ENCODE data around the gene AHSA1.
A peak's percentile ranks its signal among the peaks of the same experiment; 100 is the strongest.
"Not testable (repeated sequence)": the region's sequence is repeated elsewhere in the genome, so short reads cannot be mapped to it uniquely, and the experiment has no call there.

Gene AHSA1

DNA sequence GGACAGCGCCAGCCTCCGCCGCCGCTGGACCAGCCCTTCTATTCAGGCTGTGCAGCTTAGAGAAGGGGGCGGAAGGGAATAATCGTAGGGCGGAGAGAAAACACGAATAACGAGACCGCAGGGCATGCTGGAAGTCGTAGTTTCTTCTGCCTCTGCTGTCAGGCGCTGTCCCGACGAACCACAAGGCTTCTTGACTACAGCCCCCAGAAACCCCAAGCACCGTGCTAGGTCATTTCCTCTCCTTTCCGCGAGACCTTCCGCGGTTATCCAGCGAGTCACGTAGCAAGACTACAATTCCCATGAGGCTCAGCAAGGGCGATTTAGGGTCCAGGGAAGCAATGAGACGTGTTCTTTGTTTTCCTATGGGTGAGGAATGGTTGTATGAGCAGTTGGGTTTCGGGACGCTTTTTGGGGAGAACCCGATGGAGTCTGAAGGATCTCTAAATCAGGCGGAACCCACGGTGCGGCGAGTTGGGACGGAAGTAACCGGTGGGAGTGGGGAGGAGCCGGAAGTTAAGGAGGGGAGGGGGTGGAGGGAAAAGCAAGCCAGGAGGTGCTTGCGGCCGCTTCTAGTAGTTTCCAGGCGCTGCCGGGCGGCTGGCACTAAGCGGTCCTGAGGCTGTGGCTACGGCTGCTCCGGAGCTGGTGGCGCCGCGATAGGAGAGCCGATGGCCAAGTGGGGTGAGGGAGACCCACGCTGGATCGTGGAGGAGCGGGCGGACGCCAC lies at the start of gene AHSA1, which contains the start of gene VIPAS39:
AHSA1 (plus strand) TSS at position 572 of the 727 bp plus-strand sequence; CDS start at position 669, 97 bp downstream.
VIPAS39 (minus strand) TSS at position 80 of the 727 bp plus-strand sequence. CDS start 3,499 bp downstream, outside the sequence.
- Histone ChIP-seq H3K4me1 (ENCODE audit: control insufficient read depth, insufficient read depth, low read length) (peaks cover 20% of the 10 kb centered on the region), H3K36me3 (ENCODE audit: control insufficient read depth in 2 of 2, insufficient read depth in 2 of 2, low read length in 2 of 2) (peaks cover 27% of the 10 kb centered on the region in 2 donors), H3K27me3 (ENCODE audit: control insufficient read depth in 1 of 2, insufficient read depth in 2 of 2, low read length in 2 of 2) (no peaks in the 10 kb centered on the region), H3K9ac (ENCODE audit: low read length in 2 of 2) (peak within 1 kb of the TSS; percentile 95 to 98), H3K27ac (ENCODE audit: low read length) (peak within 1 kb of the TSS; percentile 93), H3K4me3 (ENCODE audit: low read length in 2 of 2) (peak within 1 kb of the TSS; percentile 89 to 99), H3K9me3 (ENCODE audit: control insufficient read depth in 2 of 2, low read length in 2 of 2) (no peaks in the 10 kb centered on the region)

DNA sequence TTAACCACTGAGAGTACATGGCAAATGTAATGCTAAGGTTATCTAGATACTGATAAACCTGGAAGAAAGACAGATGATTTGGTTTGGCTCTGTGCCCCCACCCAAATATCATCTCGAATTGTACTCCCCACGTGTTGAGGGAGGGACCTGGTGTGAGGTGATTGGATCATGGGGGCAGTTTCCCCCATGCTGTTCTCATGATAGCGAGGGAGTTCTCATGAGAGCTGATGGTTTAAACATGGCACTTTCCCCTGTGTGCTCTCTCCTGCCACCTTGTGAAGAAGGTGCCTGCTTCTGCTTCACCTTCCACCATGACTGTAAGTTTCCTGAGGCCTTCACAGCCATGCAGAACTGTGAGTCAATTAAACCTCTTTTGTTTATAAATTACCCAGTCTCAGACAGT lies 48.8 kb upstream of the AHSA1 start:
- H3K36me3 ChIP-seq (ENCODE audit: control insufficient read depth in 2 of 2, insufficient read depth in 2 of 2, low read length in 2 of 2) = no peaks in the 10 kb centered on the region
- no peak overlapping the region for H3K27ac ChIP-seq (ENCODE audit: low read length)
- no peaks in the 10 kb centered on the region for H3K9me3 ChIP-seq (ENCODE audit: control insufficient read depth in 2 of 2, low read length in 2 of 2)
- no peaks in the 10 kb centered on the region for H3K27me3 ChIP-seq (ENCODE audit: control insufficient read depth in 1 of 2, insufficient read depth in 2 of 2, low read length in 2 of 2)
- H3K4me3 ChIP-seq (ENCODE audit: low read length in 2 of 2) = no peak overlapping the region
- H3K9ac ChIP-seq (ENCODE audit: low read length in 2 of 2) = no peak overlapping the region
- H3K4me1 ChIP-seq (ENCODE audit: control insufficient read depth, insufficient read depth, low read length) = no peaks in the 10 kb centered on the region

DNA sequence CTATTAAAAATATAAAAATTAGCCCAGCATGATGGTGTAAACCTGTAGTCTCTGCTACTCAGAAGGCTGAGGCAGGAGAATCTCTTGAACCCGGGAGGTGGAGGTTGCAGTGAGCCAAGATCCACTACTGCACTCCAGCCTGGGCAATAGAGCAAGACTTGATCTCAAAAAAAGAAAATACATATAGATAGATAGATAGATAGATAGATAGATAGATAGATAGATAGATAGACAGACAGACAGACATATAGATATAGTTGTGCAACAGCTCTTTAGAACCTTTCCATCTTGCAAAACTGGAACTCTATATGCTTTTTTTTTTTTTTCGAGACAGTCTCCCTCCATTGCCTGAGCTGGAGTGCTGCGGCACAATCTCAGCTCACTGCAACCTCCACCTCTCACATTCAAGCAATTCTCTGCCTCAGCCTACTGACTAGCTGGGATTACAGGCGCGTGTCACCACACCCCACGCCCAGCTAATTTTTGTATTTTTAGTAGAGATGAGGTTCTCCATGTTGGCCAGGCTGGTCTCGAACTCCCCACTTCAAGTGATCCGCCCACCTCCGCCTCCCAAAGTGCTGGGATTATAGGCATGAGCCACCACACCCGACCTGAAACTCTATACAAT lies 42.4 kb upstream of the AHSA1 start:
- not testable (repeated sequence) for H3K4me3 ChIP-seq (ENCODE audit: low read length in 2 of 2); H3K36me3 ChIP-seq (ENCODE audit: control insufficient read depth in 2 of 2, insufficient read depth in 2 of 2, low read length in 2 of 2); H3K27me3 ChIP-seq (ENCODE audit: control insufficient read depth in 1 of 2, insufficient read depth in 2 of 2, low read length in 2 of 2); H3K4me1 ChIP-seq (ENCODE audit: control insufficient read depth, insufficient read depth, low read length); H3K9ac ChIP-seq (ENCODE audit: low read length in 2 of 2); H3K27ac ChIP-seq (ENCODE audit: low read length); H3K9me3 ChIP-seq (ENCODE audit: control insufficient read depth in 2 of 2, low read length in 2 of 2)

DNA sequence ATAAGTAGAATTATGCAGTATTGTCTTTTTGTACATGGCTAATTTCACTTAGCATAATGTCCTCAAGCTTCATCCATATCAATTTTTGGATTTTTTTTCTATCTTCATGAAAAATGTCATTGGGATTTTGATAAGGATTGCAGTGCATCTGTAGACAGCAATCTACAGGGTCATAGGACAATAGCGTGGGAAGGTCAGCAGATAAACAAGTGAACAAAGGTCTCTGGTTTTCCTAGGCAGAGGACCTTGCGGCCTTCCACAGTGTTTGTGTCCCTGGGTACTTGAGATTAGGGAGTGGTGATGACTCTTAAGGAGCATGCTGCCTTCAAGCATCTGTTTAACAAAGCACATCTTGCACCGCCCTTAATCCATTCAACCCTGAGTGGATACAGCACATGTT lies 41.8 kb upstream of the AHSA1 start:
- not testable (repeated sequence) for H3K9me3 ChIP-seq (ENCODE audit: control insufficient read depth in 2 of 2, low read length in 2 of 2); H3K27ac ChIP-seq (ENCODE audit: low read length); H3K4me1 ChIP-seq (ENCODE audit: control insufficient read depth, insufficient read depth, low read length); H3K4me3 ChIP-seq (ENCODE audit: low read length in 2 of 2); H3K27me3 ChIP-seq (ENCODE audit: control insufficient read depth in 1 of 2, insufficient read depth in 2 of 2, low read length in 2 of 2); H3K9ac ChIP-seq (ENCODE audit: low read length in 2 of 2); H3K36me3 ChIP-seq (ENCODE audit: control insufficient read depth in 2 of 2, insufficient read depth in 2 of 2, low read length in 2 of 2)

DNA sequence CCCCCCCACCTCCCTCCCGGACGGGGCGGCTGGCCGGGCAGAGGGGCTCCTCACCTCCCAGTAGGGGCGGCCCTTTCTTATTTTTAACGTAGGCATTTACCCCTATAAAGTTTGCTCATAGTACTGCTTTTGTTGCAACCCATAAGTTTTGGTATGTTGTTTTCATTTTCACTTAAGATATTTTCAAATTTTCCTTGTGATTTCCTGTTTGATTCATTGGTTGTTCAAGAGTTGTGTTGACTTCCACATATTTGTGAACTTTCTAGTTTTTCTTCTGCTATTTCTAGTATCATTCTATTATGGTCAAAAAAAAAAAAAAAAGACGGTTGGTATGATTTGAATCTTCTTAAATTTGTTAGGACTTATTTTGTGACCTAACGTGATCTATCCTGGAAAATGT lies 41.1 kb upstream of the AHSA1 start:
- Histone ChIP-seq H3K9me3 (ENCODE audit: control insufficient read depth in 2 of 2, low read length in 2 of 2) (peaks cover 2 to 7% of the 10 kb centered on the region in 2 donors), H3K36me3 (ENCODE audit: control insufficient read depth in 2 of 2, insufficient read depth in 2 of 2, low read length in 2 of 2) (peaks cover 0 to 4% of the 10 kb centered on the region in 2 donors), H3K27me3 (ENCODE audit: control insufficient read depth in 1 of 2, insufficient read depth in 2 of 2, low read length in 2 of 2) (no peaks in the 10 kb centered on the region), H3K4me1 (ENCODE audit: control insufficient read depth, insufficient read depth, low read length) (no peaks in the 10 kb centered on the region), H3K27ac (ENCODE audit: low read length) (no peak overlapping the region), H3K4me3 (ENCODE audit: low read length in 2 of 2) (no peak overlapping the region), H3K9ac (ENCODE audit: low read length in 2 of 2) (no peak overlapping the region)

DNA sequence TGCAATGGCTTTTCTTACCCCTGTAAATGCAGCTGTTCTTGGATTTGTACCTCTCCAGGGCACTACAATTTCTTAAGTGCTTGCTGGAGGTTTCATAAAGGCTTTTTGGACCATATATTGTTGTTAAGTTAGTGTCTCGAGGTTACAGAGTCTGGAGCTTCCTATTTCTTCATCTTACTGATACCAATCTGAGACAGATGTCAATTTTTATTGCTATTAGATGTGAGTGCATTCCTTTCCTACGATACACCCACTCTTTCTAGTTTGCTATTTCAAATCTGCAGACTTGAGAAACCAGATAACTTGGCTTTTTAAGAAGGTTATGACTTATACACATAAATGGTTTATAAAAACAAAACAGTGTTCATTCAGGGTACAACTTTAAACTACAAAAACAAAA lies 36.7 kb upstream of the AHSA1 start:
- H3K4me1 ChIP-seq (ENCODE audit: control insufficient read depth, insufficient read depth, low read length) = no peaks in the 10 kb centered on the region
- H3K27ac ChIP-seq (ENCODE audit: low read length) = no peak overlapping the region
- H3K4me3 ChIP-seq (ENCODE audit: low read length in 2 of 2) = no peak overlapping the region
- no peak overlapping the region for H3K9ac ChIP-seq (ENCODE audit: low read length in 2 of 2)
- H3K9me3 ChIP-seq (ENCODE audit: control insufficient read depth in 2 of 2, low read length in 2 of 2) = peaks cover 2 to 7% of the 10 kb centered on the region in 2 donors
- H3K36me3 ChIP-seq (ENCODE audit: control insufficient read depth in 2 of 2, insufficient read depth in 2 of 2, low read length in 2 of 2) = peaks cover 22 to 26% of the 10 kb centered on the region in 2 donors
- H3K27me3 ChIP-seq (ENCODE audit: control insufficient read depth in 1 of 2, insufficient read depth in 2 of 2, low read length in 2 of 2) = no peaks in the 10 kb centered on the region

DNA sequence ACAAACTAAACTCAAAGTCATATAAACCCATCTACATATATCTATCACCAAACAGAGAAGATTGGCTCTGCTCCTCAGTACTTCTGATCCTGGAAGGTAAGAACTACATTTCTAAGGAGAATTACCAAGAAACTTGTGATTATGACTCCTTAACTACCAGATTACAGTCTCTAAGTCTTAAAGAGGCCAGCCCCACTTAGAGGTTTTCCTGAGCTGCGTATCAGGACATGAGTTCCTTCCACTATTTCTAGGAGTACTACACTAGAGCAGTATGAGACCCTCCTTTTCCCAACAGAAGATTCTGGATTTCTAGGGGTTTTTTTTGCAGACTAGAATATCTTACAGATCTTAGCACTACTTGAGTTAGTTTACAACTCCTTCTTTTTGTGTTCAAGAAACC lies 34.5 kb upstream of the AHSA1 start, which contains the start of gene NOXRED1:
NOXRED1 (minus strand) TSS at position 101 of the 400 bp plus-strand sequence. CDS start 634 bp downstream, outside the sequence.
- Histone ChIP-seq H3K9ac (ENCODE audit: low read length in 2 of 2) (no peak within 1 kb of the TSS), H3K4me3 (ENCODE audit: low read length in 2 of 2) (no peak within 1 kb of the TSS), H3K27me3 (ENCODE audit: control insufficient read depth in 1 of 2, insufficient read depth in 2 of 2, low read length in 2 of 2) (no peaks in the 10 kb centered on the region), H3K9me3 (ENCODE audit: control insufficient read depth in 2 of 2, low read length in 2 of 2) (peaks cover 2 to 7% of the 10 kb centered on the region in 2 donors), H3K27ac (ENCODE audit: low read length) (no peak within 1 kb of the TSS), H3K36me3 (ENCODE audit: control insufficient read depth in 2 of 2, insufficient read depth in 2 of 2, low read length in 2 of 2) (peaks cover 43 to 48% of the 10 kb centered on the region in 2 donors), H3K4me1 (ENCODE audit: control insufficient read depth, insufficient read depth, low read length) (no peaks in the 10 kb centered on the region)

DNA sequence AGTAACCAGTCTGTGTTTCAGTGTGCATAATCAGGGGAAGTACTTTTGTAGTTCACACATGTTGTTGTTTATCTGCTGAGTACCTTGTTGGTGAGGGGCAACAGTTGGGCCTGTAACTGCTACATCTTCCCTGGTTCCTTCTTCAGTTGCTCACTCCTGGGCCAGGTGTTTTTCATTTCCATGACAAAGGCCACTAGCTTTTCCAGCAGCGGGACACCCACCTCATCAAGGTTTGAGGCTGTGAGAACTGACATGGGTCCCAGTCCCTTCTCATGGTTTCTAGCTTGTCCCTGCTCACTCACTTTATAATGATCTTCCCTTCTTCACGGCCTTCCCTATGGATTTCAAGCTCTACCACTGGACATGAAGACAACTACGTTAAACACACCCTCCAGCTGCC lies 33.0 kb upstream of the AHSA1 start:
- peaks cover 56 to 60% of the 10 kb centered on the region in 2 donors for H3K36me3 ChIP-seq (ENCODE audit: control insufficient read depth in 2 of 2, insufficient read depth in 2 of 2, low read length in 2 of 2)

DNA sequence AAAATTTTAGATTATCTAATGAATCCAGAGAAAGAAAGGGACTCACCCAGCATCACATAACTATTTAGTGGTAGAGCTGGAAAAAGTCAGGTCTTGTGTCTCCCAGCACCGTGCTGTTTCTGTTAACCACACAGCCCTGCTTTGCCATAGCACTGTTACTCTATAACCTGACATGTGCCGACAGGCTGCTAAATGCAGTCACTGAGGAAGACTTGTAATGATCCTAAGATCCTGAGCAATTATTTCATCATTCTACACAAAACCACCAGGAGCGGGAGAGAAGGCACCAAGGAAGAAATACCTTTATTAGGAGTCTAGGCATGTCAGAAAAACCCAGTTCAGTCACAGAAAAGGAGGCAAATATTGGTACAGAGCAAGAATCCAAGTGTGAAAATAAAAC lies 31.5 kb upstream of the AHSA1 start:
- Histone ChIP-seq H3K4me3 (ENCODE audit: low read length in 2 of 2) (no peak overlapping the region), H3K27ac (ENCODE audit: low read length) (no peak overlapping the region), H3K4me1 (ENCODE audit: control insufficient read depth, insufficient read depth, low read length) (no peaks in the 10 kb centered on the region), H3K36me3 (ENCODE audit: control insufficient read depth in 2 of 2, insufficient read depth in 2 of 2, low read length in 2 of 2) (peaks cover 60 to 61% of the 10 kb centered on the region in 2 donors), H3K9ac (ENCODE audit: low read length in 2 of 2) (no peak overlapping the region), H3K9me3 (ENCODE audit: control insufficient read depth in 2 of 2, low read length in 2 of 2) (no peaks in the 10 kb centered on the region), H3K27me3 (ENCODE audit: control insufficient read depth in 1 of 2, insufficient read depth in 2 of 2, low read length in 2 of 2) (no peaks in the 10 kb centered on the region)

More for the DNA sequence above, 33.0 kb upstream of the AHSA1 start:
- H3K27me3 ChIP-seq (ENCODE audit: control insufficient read depth in 1 of 2, insufficient read depth in 2 of 2, low read length in 2 of 2) = no peaks in the 10 kb centered on the region
- H3K4me1 ChIP-seq (ENCODE audit: control insufficient read depth, insufficient read depth, low read length) = no peaks in the 10 kb centered on the region
- H3K9ac ChIP-seq (ENCODE audit: low read length in 2 of 2) = no peak overlapping the region
- no peak overlapping the region for H3K27ac ChIP-seq (ENCODE audit: low read length)
- peaks cover 2% of the 10 kb centered on the region in 2 donors for H3K9me3 ChIP-seq (ENCODE audit: control insufficient read depth in 2 of 2, low read length in 2 of 2)
- no peak overlapping the region for H3K4me3 ChIP-seq (ENCODE audit: low read length in 2 of 2)

DNA sequence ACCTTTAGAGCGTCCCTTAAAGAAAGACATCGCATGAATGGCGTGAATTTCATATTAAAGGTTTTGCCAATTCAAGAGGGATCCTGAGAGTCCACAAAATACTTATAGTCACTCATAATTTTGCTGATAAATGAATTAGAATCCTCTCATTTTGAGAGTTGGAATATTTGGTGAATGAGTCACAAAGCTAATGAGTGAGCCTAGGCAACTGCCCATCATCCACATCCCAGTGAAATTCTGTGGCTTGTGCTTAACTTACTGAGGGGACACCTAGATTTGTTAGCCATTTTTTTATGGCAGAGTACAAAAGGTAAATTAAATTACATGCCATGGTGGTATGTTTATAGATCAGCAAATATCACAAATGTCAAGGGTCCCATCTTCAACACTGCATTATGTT lies 21.9 kb upstream of the AHSA1 start:
- no peak overlapping the region for H3K4me3 ChIP-seq (ENCODE audit: low read length in 2 of 2)
- H3K9ac ChIP-seq (ENCODE audit: low read length in 2 of 2) = no peak overlapping the region
- H3K27ac ChIP-seq (ENCODE audit: low read length) = no peak overlapping the region
- H3K27me3 ChIP-seq (ENCODE audit: control insufficient read depth in 1 of 2, insufficient read depth in 2 of 2, low read length in 2 of 2) = no peaks in the 10 kb centered on the region
- peaks cover 25 to 40% of the 10 kb centered on the region in 2 donors for H3K36me3 ChIP-seq (ENCODE audit: control insufficient read depth in 2 of 2, insufficient read depth in 2 of 2, low read length in 2 of 2)
- H3K9me3 ChIP-seq (ENCODE audit: control insufficient read depth in 2 of 2, low read length in 2 of 2) = no peaks in the 10 kb centered on the region
- no peaks in the 10 kb centered on the region for H3K4me1 ChIP-seq (ENCODE audit: control insufficient read depth, insufficient read depth, low read length)

DNA sequence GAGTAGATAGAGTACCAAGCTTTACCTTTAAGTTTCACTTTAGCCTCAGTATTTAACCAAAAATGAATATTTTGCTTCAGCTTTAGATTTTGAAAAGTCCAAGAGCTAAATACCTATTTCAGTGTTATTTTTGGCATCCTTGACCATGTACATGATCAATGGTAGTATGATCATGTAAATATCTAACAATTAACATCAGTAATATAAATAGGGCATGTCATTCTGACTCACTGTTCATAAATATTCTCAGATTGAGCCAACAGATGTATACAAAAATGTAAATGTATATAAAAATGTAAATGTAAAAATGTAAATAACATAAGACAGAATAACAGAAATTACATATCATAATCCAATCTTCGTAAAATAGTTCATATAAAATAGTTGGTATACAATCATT lies 19.3 kb upstream of the AHSA1 start:
- H3K27me3 ChIP-seq (ENCODE audit: control insufficient read depth in 1 of 2, insufficient read depth in 2 of 2, low read length in 2 of 2) = no peaks in the 10 kb centered on the region
- H3K27ac ChIP-seq (ENCODE audit: low read length) = no peak overlapping the region
- no peaks in the 10 kb centered on the region for H3K4me1 ChIP-seq (ENCODE audit: control insufficient read depth, insufficient read depth, low read length)
- H3K9ac ChIP-seq (ENCODE audit: low read length in 2 of 2) = no peak overlapping the region
- peaks cover 47 to 59% of the 10 kb centered on the region in 2 donors for H3K36me3 ChIP-seq (ENCODE audit: control insufficient read depth in 2 of 2, insufficient read depth in 2 of 2, low read length in 2 of 2)
- no peak overlapping the region for H3K4me3 ChIP-seq (ENCODE audit: low read length in 2 of 2)
- no peaks in the 10 kb centered on the region for H3K9me3 ChIP-seq (ENCODE audit: control insufficient read depth in 2 of 2, low read length in 2 of 2)

All from stomach smooth muscle (tissue), 2 donors.